Subcutaneous abdominal adipose tissue (tissue), 5 donors: ENCODE measurements around the gene EHD2.

Source experiments
- H3K27ac ChIP-seq: one replicate; pipeline ENCODE4 v1.7.0; 2013; ENCODE audit warnings: low read depth, mild to moderate bottlenecking, inconsistent platforms, low read length, moderate library complexity
- H3K27me3 ChIP-seq, 5 donors: one replicate each; pipeline ENCODE4 v1.7.0; 2013; ENCODE audit warnings: low read length in 5 of 5, inconsistent platforms in 1 of 5; ENCODE audit not compliant: control insufficient read depth in 5 of 5, insufficient read depth in 4 of 5
- H3K36me3 ChIP-seq, 5 donors: one replicate each; pipeline ENCODE4 v1.7.0; 2013; ENCODE audit warnings: low read length in 5 of 5; ENCODE audit not compliant: control insufficient read depth in 5 of 5, insufficient read depth in 5 of 5
- H3K4me1 ChIP-seq, 5 donors: one replicate each; pipeline ENCODE4 v1.7.0; 2013; ENCODE audit warnings: low read length in 5 of 5, mild to moderate bottlenecking in 3 of 5, moderate library complexity in 1 of 5; ENCODE audit not compliant: control insufficient read depth in 5 of 5, insufficient read depth in 5 of 5
- H3K4me3 ChIP-seq, 5 donors: one replicate each; pipeline ENCODE4 v1.7.0; 2013; ENCODE audit warnings: low read length in 5 of 5, low read depth in 1 of 5
- H3K9ac ChIP-seq, 5 donors: one replicate each; pipeline ENCODE4 v1.7.0; 2013; ENCODE audit warnings: low read length in 5 of 5, mild to moderate bottlenecking in 4 of 5, moderate library complexity in 3 of 5
- H3K9me3 ChIP-seq, 5 donors: one replicate each; pipeline ENCODE4 v1.7.0; 2013; ENCODE audit warnings: low read length in 5 of 5; ENCODE audit not compliant: control insufficient read depth in 5 of 5
- donor health status: healthy.
- donor health status: healthy.
- donor health status: healthy.
- donor health status: healthy.
- donor health status: healthy.

EHD2 gene

GRCh38 chr19:47790398-47790814 lies 77.2 kb downstream of the EHD2 start:
- Histone ChIP-seq H3K27ac (no peak overlapping the region), H3K9me3 (peaks cover 0 to 5% (median 3%) of the 10 kb centered on the region in 5 donors), H3K4me1 (peaks cover 0 to 3% (median 0%) of the 10 kb centered on the region in 5 donors), H3K9ac (no peak overlapping the region), H3K4me3 (no peak overlapping the region), H3K36me3 (peaks cover 0 to 17% (median 6%) of the 10 kb centered on the region in 5 donors), H3K27me3 (no peaks in the 10 kb centered on the region)

GRCh38 chr19:47792616-47793015 lies 79.4 kb downstream of the EHD2 start:
- H3K9ac ChIP-seq: no peak overlapping the region
- H3K4me3 ChIP-seq: no peak overlapping the region
- H3K4me1 ChIP-seq: peaks cover 0 to 3% (median 0%) of the 10 kb centered on the region in 5 donors
- no peaks in the 10 kb centered on the region for H3K36me3 ChIP-seq
- H3K9me3 ChIP-seq: peaks cover 0 to 5% (median 3%) of the 10 kb centered on the region in 5 donors
- H3K27ac ChIP-seq: no peak overlapping the region
- peaks cover 0 to under 1% (median 0%) of the 10 kb centered on the region in 5 donors for H3K27me3 ChIP-seq
